Body of pancreas (tissue), 4 donors: ENCODE results near the gene MOBP.

Experiments
- POLR2A ChIP-seq, 3 donors: fragments of 450-650 bp; IDR thresholded peaks; one replicate each; pipeline ENCODE4 v1.6.1; 2016; ENCODE audit warnings: antibody characterized with exemption in 3 of 3, mild to moderate bottlenecking in 2 of 3
- TF ChIP-seq, protein P1 (sequence below), 7 experiments: fragments of 450-650 bp in 4 of 7; fragments of 200-600 bp in 3 of 7; sonication (generic) in 3 of 7; IDR thresholded peaks; one replicate each; pipeline ENCODE4 v1.5.1; 2016 to 2019; ENCODE audit warnings: antibody characterized with exemption in 7 of 7

DNA sequence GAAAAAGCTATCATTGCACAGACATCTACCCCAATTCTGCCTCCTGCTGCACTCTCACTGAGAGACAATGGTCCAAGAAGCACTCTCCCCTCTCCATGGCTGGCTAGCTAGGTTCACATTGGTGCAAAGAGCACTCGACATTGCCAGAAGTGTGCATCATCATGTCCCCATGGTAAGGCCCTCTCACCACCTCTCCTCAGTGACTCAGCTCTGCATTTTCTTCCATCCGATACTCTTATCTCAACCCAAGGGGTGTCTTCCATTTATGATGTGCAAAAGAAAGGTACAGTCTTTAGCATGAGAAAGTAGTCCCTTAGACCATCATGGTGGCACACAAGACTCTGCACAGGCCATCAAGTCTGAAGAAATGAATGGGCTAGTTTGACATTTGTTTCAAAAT is 46.9 kb upstream of the MOBP start:
- TF ChIP-seq, protein P1, sequence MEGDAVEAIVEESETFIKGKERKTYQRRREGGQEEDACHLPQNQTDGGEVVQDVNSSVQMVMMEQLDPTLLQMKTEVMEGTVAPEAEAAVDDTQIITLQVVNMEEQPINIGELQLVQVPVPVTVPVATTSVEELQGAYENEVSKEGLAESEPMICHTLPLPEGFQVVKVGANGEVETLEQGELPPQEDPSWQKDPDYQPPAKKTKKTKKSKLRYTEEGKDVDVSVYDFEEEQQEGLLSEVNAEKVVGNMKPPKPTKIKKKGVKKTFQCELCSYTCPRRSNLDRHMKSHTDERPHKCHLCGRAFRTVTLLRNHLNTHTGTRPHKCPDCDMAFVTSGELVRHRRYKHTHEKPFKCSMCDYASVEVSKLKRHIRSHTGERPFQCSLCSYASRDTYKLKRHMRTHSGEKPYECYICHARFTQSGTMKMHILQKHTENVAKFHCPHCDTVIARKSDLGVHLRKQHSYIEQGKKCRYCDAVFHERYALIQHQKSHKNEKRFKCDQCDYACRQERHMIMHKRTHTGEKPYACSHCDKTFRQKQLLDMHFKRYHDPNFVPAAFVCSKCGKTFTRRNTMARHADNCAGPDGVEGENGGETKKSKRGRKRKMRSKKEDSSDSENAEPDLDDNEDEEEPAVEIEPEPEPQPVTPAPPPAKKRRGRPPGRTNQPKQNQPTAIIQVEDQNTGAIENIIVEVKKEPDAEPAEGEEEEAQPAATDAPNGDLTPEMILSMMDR (IDR thresholded peaks at IDR 0.05): no peak
- no peak for TF ChIP-seq POLR2A (IDR thresholded peaks at IDR 0.05)
